ENCODE data around the gene EPS8L2.

Gene EPS8L2

DNA sequence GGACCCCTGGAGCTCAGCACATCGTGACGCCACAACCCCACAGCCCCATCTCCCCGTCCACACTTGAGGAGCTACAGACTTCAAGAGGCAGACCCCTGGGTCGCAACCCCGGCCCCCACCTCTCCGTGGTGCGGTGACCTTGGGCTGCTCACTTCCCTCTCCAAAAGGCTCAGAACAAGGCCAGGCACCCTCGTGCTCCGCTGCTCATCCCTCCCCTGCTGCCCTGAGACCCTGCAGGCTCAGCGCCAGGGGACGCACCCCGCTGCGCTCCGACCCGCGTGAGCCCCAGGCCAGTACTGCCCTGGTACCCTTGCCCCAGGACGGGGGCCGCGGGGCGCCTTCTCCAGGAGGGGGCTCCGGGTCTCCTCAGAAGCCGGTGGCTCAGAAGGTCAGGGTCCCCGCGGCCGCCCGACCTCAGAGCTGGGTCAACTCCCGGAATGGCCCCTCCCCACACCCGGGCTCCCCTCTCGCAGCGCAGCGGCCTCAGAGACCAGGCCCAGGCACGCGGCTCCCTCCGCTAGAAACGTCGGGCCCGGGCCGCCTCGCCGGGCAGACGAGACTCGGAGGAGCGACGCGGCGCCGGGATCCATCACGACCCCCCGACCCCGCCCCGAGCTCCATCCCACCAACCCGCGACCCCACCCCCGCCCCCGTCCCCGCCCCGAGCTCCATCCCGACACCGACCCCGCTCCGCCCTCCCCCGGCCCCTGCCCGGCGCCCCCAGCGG is 70.7 kb downstream of the EPS8L2 start:
- no peak for DNase-seq (ENCODE audit: low spot score)

Data from globus pallidus (tissue), 1 donor.